HG03457 (cell line): ENCODE measurements around the gene RGSL1.

Source experiments
- ATAC-seq: cut with Tn5 transposase; IDR thresholded peaks from one replicate; pipeline ENCODE4 v1.9.1; 2021; ENCODE audit warnings: moderate number of reproducible peaks; ENCODE audit not compliant: unreplicated experiment

Gene RGSL1

DNA sequence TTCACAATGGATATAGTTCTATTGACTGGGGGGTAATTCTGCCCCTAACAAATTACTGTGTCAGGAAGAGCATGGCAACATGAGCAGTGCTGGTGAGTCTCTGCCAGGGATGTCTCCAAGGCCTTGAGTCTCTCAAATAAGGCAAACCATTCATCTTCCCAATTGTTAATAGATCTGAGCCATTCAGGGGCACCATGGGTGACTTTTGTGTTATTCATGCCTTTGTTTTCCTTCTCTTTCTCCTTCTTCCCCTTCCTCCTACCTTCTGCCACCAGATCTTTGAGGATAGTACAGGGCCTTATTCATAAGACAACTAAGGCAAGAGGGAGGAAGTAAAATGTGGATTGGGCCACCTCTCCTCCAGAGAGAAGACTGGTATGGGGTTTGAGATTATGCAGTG is at the start of gene RGSL1:
RGSL1 (plus strand) TSS at position 60 of the 400 bp plus-strand sequence; CDS start at position 80, 20 bp downstream.
- no peak for ATAC-seq

DNA sequence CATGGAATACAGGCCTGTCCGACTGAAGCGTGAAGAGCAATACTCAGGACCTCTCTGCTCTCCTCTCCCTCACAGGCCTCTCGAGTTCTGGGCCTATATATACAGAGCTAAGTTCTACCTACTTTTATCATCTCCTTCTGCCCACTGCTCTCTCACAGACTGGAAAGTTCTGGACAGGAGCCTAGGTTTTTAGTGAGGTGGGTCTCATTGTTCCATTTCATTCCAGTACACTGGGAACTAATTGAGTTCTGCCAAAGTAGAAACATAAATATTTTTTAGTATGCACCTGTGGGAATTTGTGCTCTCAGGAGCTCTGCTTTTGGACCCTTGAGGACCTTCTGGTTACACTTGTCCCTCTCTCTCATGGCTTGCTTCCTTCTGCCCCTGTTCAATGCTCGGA is 49.4 kb upstream of the RGSL1 start, which contains the start of gene TEDDM1:
TEDDM1 (minus strand) TSS at position 101 of the 400 bp plus-strand sequence. CDS start 182 bp downstream, outside the sequence.
- ATAC-seq: no peak

DNA sequence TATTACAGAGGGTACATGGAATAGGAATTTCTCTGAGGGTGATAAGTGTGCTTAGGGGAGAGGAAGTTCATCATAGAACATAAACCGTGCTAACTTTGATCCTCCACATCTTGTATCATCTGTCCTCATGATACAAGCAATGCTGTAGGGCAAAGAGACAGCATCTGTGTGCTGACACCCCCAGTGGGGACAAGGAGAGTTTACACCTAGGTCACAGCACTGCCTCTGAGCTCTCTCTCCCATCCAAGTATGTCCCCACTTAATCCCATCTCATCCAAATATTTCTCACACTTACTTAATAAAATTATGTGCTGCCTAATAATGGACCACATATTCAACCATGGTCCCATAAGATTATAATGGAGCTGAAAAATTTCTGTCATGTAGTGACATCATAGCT is 45.2 kb upstream of the RGSL1 start:
- no peak for ATAC-seq

DNA sequence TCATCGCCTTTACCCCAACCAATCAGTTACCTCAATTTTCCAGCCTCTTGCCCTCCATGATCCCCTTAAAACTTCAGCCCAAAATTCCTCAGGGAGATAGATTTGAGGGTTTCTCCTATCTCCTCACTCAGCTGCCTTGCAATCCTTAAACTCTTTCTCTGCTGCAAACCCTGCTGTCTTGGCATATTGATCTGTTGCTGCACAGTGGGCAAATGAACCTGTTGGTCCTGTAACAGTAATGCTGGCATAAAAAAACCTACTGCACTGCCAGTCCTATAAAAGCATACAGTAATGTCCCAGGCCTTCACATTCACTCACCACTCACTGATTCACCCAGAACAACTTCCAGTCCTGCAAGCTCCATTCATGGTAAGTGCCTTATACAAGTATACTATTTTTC is 44.4 kb upstream of the RGSL1 start:
- no peak for ATAC-seq

DNA sequence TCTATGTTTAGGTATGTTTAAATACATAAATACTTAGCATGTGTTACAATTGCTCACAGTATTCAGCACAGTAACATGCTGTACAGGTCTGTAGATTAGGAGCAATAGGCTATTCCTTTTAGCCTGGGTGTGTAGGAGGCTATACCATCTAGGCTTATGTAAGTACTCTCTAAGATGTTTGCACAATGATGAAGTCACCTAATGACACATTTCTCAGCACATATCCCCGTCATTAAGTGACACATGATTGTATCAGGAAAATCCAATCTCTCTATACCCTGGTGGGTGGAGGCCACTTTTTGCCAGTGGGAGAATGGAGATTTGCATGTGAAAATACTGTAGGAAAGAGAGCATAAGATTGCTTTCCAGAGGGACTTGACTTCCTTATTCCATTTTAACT is 43.9 kb upstream of the RGSL1 start:
- ATAC-seq: no peak

DNA sequence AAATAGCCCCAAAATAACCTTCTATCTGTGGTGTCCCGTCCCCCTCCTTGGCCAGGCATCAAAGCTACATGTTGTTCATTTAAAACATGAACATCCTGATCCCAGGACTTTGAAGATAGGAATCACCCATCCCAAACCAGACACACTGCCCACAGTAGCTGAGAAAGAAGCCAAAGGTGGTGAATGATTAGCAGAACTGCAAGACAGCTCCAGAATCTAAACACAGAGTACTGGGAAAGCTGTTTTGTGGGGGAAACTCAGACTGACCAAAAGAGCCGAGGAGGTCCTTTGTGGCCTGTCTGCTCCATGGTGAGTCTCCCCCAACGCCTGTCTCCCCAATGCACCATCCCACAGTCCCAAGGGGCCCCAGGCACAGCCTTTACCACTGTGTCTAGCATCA is 42.2 kb upstream of the RGSL1 start:
- no peak for ATAC-seq

DNA sequence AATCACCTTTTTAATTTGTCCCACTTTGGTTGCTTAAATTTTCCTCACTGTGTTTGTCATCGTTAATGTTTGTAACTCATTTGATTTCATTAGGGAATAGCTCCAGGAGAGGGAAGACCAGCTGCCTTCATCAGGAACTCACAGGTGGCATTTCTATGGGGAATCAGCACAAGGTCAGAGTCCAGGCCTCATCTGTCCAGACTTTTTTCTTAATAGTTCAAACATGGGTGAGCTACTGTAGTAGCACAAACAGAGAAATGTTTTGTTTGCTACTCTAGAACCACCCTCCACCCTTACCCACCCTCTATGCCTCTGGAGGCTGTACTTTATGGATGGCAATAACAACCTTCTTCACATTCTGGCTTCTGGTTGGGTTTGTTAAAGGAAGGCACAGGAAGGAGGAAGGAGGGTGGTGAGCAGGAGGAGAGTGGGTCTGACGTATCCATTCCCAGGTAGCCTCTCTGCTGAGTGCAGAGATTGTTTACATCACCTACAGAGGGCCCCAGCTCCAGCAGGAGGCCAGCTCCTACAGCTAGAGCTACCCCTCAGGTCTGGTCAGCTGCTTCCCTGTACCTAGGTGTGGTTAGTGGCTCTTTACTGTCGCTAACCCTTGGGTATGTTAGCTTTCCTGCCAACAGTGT is 41.4 kb upstream of the RGSL1 start:
- no peak for ATAC-seq

DNA sequence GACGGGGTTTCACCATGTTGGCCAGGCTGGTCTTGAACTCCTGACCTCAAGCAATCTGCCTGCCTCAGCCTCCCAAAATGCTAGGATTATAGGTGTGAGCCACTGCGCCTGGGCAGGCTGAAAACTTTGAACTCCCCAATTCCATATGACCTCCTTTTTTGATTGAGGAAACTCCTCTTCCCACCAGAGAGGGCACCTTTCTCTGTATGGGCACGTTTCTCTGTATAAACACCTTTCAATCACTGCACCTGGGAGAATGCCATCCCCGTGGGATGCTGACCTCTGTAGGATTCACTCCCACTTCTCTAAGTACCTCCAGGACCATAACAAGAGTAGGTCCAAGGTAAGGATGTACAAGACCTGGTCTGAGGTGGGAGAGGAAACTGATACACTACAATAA is 39.8 kb upstream of the RGSL1 start:
- ATAC-seq: no peak

DNA sequence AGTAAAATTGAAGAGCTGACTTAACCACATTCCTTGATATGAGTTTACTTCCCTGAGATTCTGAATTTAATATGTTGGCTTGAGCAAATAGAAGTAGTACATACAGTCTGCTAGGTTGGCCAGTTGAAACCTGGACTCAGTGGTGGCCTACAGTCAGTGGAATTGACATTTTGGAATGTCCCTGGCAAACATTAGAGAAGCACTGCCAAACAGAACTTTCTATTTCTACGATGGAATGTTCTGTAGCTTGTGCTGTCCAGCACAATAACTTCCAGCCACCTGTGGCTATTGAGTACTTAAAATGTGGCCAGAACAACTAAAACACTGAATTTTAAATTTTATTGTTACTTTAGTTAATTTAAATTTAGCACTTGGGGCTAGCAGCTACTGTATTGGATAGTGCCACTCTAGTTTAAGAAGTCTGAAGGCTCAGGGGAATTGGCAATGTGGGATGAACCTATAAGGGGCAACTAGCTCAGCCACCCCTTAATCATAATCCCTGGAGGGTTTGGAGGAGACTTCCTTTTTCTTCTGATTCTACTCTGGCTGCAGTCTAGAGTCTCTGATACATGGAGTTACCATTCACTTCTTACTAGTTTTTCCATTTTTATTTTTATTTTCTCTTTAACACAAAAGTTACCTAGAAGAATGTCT is 39.2 kb upstream of the RGSL1 start:
- ATAC-seq: no peak

DNA sequence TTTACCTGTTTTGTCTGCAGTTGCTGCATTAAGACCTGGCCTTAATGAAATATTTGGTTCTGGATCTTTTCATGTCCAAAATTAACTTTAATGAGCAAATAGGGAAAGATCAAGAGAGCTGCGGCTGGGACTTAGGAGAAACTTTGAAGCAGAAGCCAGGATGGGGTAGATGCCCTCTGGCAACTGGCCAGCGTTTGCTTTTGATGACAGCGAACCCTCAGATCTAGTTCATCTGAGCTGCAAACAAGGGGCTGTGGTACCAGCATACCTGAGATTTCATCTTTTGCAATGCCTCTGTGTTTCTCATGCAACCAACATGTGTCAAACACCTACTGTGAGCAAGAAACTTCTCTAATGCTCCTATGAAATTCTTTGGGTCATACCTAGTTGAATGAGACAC is 36.5 kb upstream of the RGSL1 start:
- ATAC-seq: no peak

DNA sequence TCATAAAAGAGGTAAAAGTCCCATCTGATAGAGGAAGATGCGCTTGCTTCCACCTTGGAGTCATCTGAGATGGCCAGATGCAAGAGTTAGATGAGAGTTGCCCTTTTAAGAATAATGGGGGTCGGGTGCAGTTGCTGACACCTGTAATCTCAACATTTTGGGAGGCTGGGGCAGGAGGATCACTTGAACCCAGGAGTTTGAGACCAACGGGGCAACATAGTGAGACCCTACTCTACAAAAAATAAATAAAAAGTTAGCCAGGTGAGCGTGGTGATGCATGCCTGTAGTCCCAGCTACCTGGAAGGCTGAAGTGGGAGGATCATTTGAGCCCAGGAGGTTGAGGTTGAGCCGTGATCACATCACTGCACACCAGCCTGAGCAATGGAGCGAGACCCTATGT is 36.0 kb upstream of the RGSL1 start:
- no peak for ATAC-seq

DNA sequence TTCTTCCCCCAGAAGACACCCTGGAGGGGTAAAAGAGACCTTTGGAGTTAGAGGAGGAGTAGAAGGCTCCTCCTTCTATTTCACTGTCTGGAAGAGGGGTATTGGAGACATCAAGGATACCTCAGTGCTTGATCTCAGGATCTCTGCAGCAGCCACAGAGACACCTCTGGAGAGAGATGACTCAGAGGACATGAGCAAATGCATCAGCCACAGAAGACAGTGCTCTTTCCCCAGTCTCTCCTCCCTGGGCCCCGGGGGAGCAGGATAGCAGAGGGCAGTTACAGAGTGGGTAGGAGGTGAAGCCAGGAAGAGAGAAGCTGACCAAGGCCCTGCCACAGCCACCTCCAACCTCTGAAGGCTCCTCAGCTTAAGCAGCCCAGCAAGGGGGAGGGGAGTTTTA is 34.2 kb upstream of the RGSL1 start:
- no peak for ATAC-seq

DNA sequence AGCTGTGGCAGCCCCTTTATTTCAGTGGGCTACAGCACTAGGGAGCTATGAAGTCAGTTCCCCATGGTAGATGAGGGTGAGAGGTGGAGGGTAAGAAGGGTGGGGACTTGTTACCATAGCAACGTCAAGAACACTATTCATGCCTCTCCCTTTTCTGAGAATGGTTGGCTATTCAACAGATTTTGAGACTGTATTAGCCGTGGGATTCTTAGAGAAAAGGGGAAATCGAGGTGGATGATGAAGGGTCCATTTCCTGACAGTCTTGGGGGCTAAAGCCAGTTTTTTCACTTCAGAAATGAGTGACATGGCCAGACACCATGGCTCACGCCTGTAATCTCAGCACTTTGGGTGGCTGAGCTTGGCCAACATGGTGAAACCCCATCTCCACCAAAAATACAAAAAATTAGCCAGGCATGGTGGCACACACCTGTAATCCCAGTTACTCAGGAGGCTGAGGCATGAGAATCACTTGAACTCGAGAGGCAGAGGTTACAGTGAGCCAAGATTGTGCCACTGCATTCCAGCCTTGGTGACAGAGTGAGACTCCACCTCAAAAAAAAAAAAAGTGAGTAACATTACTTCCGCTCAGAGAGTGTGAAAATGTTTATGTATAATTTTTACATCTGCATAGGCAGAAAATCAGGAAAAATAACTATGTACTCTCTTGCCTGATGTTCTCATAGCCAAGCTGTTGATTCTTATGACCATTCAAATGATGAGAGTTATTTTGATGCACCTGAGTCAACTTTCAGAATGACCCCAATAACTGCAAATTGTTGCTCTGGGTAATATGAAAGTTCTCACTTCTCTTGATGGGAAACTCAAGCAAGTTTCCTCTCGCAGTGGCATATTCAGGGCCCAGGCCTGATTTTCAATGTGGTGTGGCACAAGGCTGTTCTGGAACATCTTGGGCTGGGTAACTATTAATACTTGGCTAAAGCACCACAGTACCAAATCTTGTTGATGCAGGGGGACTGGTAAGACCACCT is 23.2 kb upstream of the RGSL1 start:
- ATAC-seq: peak; percentile 55

DNA sequence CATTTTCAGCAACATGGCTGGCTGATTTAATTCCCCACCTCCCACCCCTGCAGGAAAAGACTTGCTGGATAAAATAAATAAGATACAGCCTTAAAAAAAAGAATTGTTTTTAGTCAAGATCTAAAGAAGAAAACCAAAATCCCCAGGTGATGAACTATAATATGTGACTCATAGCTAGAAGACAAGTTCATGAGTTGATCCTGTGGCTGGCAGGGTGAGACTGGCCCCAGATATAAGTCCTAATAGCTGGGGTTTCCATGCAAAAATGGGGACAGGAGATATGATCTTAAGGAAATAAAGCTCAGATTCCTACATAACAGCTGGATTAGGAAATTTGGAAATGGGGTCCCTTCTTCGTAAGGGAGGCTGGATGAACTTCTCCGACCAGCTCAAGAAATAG is 21.9 kb upstream of the RGSL1 start:
- ATAC-seq: no peak

DNA sequence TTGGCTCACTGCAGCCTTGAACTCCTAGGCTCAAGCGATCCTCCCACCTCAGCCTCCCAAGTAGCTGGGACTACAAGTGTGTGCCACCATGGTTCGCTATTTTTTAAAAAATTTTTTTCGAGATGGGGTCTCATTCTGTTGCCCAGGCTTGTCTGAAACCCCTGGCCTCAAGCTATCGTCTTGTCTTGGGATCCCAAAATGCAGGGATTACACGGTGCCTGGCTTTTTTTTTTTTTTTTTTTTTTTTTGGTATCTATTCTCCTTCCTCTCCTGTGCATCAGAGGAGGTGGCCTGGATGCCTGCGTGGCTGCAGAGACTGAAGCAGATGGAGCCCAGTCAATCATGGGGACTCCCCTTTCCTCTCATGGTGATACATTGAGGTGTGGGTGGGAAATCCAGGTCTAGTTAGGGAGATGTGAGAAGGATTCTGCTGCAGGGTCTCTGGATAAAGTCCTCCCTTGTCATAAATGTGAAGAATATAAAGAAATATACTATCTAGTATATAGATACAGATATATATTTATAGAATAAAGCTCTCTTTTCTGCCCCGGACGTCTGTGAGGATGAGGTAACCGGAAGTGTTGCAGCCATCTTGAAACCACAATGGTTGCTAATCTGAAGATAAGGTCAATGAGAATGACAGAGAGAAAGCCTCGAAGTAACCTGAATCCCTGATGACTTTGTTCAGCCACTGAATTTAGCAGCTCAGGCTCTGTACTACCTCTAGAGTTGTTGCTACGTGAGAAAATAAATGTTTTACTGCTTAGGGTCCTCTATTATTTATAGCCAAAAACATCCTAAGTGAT is 19.5 kb upstream of the RGSL1 start:
- ATAC-seq: peak; percentile 39

DNA sequence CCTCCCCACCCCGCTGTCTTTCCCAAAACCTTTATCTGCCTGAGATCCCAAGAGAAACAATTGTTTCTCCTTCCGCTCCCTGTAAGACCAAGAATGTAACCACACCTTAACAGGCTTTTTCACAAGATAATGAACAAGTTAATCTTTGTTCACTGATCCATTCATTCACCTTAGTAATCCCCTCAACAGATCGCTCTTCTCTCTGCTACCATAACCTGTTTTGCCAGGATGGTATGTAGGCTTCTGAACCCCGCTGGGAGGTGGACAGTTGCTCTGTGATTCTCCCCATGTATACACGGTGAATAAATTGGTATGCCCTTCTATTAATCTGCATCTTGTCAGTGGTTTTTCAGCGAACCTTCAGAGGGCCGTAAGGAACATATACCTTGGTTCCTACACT is 18.7 kb upstream of the RGSL1 start:
- ATAC-seq: no peak

DNA sequence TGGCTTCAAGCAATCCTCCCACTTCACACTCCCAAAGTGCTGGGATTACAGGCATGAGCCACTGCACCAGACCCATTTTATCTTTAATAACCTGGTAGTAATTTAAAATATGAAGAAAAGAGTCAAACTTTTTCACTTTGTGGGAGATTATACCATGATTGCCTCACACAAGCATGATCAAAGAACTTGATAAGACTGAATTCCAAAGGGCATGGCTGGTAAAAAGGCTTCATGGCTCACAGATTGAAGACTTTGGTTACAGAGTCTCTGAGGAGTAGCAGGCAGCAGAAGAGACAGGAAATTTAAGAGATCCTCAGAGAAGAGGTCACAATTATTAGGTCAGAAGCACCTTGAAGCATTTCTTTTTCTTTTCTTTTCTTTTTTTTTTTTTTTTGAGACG is 16.4 kb upstream of the RGSL1 start:
- no peak for ATAC-seq

DNA sequence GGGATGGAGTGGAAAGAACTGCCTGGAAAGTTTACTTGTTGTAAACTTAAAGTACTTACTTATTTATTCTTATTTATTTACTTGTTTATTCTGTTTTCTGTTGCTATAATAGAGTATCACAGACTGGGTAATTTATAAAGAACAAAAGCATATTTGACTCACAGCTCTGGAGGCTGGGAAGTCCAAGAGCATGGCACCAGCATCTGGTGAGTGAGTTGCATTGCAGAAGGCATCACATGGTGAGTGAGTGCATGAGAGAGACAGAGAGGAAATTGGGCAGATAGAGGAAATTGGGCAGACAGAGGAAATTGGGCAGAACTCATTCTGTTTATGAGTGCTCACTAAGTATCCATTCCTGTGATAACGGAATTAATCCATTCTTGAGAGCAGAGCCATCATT is 11.6 kb upstream of the RGSL1 start:
- no peak for ATAC-seq

DNA sequence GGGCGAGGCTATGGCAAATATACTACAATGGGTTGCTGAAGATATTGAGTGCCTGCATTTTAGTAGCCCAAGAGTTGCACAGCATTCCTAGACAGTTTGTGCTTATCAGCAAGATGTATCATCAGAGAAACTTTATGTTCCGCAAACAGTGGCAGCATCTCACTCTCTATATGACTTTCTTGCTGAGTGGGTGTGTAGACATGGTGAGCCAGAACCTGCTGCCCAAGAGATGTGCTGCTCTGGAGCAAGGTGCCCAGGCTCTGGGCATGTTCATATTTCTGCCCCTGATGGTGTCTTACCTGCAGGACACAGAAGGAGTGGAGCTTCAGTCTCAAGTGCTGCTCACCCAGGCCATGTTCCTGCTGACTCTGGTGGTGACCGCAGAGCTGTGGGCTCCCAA is 8.2 kb upstream of the RGSL1 start:
- no peak for ATAC-seq

DNA sequence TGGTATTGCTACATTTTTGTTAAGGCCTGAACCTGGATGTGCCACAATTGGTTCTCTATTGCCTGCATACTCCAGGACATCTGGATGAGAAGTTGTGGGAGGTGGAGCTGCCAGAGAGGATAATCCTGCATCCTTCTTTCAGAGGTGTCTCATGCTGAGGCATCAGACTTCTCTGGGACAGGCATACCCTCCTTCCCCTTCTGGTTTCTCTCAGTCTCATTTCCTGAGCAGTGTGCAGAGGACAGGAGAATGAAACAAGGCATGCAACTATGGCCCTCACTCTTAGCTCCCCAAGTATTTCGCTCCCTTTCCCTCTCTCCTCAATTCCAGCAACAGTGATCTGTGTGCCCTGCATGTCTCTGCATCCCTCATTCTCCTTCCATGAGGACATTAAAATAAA is 7.6 kb upstream of the RGSL1 start:
- no peak for ATAC-seq

DNA sequence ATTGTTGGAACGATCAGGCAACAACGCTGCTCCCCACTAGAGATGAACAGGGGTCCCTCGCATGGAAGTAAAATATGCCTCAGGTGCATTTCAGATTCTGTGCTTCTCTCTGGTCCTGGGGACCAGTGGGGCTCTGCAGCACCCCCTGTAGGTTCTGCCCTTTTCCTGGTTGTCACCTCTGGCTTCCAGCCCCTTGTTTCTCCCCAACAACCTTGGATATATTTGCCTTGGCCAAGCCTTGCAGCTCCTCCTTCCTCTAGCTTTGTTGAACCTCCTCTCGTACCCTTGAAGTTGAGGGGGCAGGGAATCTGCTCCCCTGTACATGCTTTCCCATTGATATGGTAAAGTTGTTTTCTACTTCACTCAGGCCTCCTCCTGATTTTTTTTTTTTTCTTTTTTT is 5.4 kb upstream of the RGSL1 start:
- no peak for ATAC-seq
